MM.1S (cell line): Measurements from ENCODE around the gene BCAR3.

ENCODE experiments used
- DNase-seq: peaks from one replicate; pipeline ENCODE4 v3.0.0-alpha.2; 2015
- H2AFZ ChIP-seq: fragments of 300-600 bp; sonication (generic); 2 replicates; pipeline ENCODE4 v1.6.0; 2016; ENCODE audit warnings: antibody characterized with exemption, low read length
- H3F3A ChIP-seq: fragments of 300-600 bp; sonication (generic); 2 replicates; pipeline ENCODE4 v1.6.1; 2016; ENCODE audit warnings: mild to moderate bottlenecking, antibody characterized with exemption, low read length, moderate library complexity, mixed read lengths; ENCODE audit not compliant: insufficient read depth
- H3K27ac ChIP-seq: fragments of 300-600 bp; sonication (generic); 2 replicates; pipeline ENCODE4 v1.5.1; 2016; ENCODE audit warnings: mild to moderate bottlenecking, low read length
- H3K27me3 ChIP-seq: fragments of 300-600 bp; sonication (generic); replicated peaks from 2 replicates; pipeline ENCODE4 v1.6.0; 2016; ENCODE audit warnings: low read length; ENCODE audit not compliant: insufficient read depth
- H3K36me3 ChIP-seq: fragments of 300-600 bp; sonication (generic); replicated peaks from 2 replicates; pipeline ENCODE4 v1.6.1; 2016; ENCODE audit warnings: mild to moderate bottlenecking, low read length, mixed read lengths; ENCODE audit not compliant: insufficient read depth
- H3K4me1 ChIP-seq: fragments of 300-600 bp; sonication (generic); 2 replicates; pipeline ENCODE4 v1.6.1; 2016; ENCODE audit warnings: low read length, mixed read lengths
- H3K4me2 ChIP-seq: fragments of 300-600 bp; sonication (generic); 2 replicates; pipeline ENCODE4 v1.6.0; 2016; ENCODE audit warnings: low read depth, low read length
- H3K4me3 ChIP-seq: fragments of 300-600 bp; sonication (generic); 2 replicates; pipeline ENCODE4 v1.5.1; 2016; ENCODE audit warnings: low read length, mixed read lengths
- H3K79me2 ChIP-seq: fragments of 300-600 bp; sonication (generic); 2 replicates; pipeline ENCODE4 v1.6.1; 2016; ENCODE audit warnings: mixed run types, low read length, mixed read lengths
- H3K9ac ChIP-seq: fragments of 300-600 bp; sonication (generic); 2 replicates; pipeline ENCODE4 v1.6.1; 2016; ENCODE audit warnings: low read length, mixed read lengths
- H3K9me2 ChIP-seq: fragments of 300-600 bp; sonication (generic); replicated peaks from 2 replicates; pipeline ENCODE4 v1.6.1; 2016; ENCODE audit warnings: mild to moderate bottlenecking, low read length, mixed read lengths; ENCODE audit not compliant: insufficient read depth
- H3K9me3 ChIP-seq: fragments of 300-600 bp; sonication (generic); replicated peaks from 2 replicates; pipeline ENCODE4 v1.6.1; 2016; ENCODE audit warnings: mild to moderate bottlenecking, low read length, mixed read lengths; ENCODE audit not compliant: insufficient read depth
- H4K20me1 ChIP-seq: fragments of 300-600 bp; sonication (generic); 2 replicates; pipeline ENCODE4 v1.6.1; 2016; ENCODE audit warnings: mild to moderate bottlenecking, low read length, moderate library complexity, mixed read lengths; ENCODE audit not compliant: insufficient read depth
- EZH2 ChIP-seq: fragments of 300-600 bp; sonication (generic); optimal IDR thresholded peaks from 2 replicates; pipeline ENCODE3; 2017; ENCODE audit warnings: low read depth, mild to moderate bottlenecking, antibody characterized with exemption, low read length, mixed read lengths
- EZH2phosphoT487 ChIP-seq: fragments of 300-600 bp; sonication (generic); IDR thresholded peaks from 2 replicates; pipeline ENCODE4 v1.6.1; 2018; ENCODE audit warnings: antibody characterized with exemption, low read length
- TF ChIP-seq, protein P1 (sequence below): fragments of 300-600 bp; sonication (generic); IDR thresholded peaks from 2 replicates; pipeline ENCODE4 v1.5.1; 2016; ENCODE audit warnings: antibody characterized with exemption, low read length, mixed read lengths

BCAR3 gene

DNA sequence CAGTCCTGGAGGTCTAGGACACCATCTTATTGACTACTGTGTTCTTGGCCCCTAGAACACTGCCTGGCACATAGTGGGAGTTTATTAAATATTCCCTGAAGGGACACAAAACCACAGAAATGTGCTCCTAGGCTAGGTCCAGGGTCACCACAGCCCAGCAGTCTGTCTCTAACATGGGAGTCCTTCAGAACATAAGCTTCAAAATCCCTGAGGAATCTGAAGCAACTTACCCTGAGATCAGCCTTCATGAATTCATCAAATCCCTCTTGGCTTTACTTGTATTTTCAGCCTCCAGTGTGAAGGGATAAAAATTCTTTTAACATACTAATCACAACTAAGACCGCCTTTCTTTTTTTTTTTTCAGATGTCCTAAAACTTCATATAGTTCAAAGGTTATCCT, 32.7 kb upstream of the BCAR3 start:
- Histone ChIP-seq H3K79me2 (no peaks in the 10 kb centered on the region), H3K4me3 (no peak overlapping the region), H2AFZ (no peak overlapping the region), H3K27me3 (no peaks in the 10 kb centered on the region), H4K20me1 (no peaks in the 10 kb centered on the region), H3K9me3 (no peaks in the 10 kb centered on the region), H3F3A (no peaks in the 10 kb centered on the region), H3K4me1 (no peaks in the 10 kb centered on the region), H3K9me2 (no peaks in the 10 kb centered on the region), H3K27ac (no peak overlapping the region), H3K36me3 (no peaks in the 10 kb centered on the region), H3K9ac (no peak overlapping the region), H3K4me2 (no peak overlapping the region)
- DNase-seq, result no peak
- TF ChIP-seq EZH2 (no peak), EZH2phosphoT487 (no peak)
- TF ChIP-seq, protein P1, sequence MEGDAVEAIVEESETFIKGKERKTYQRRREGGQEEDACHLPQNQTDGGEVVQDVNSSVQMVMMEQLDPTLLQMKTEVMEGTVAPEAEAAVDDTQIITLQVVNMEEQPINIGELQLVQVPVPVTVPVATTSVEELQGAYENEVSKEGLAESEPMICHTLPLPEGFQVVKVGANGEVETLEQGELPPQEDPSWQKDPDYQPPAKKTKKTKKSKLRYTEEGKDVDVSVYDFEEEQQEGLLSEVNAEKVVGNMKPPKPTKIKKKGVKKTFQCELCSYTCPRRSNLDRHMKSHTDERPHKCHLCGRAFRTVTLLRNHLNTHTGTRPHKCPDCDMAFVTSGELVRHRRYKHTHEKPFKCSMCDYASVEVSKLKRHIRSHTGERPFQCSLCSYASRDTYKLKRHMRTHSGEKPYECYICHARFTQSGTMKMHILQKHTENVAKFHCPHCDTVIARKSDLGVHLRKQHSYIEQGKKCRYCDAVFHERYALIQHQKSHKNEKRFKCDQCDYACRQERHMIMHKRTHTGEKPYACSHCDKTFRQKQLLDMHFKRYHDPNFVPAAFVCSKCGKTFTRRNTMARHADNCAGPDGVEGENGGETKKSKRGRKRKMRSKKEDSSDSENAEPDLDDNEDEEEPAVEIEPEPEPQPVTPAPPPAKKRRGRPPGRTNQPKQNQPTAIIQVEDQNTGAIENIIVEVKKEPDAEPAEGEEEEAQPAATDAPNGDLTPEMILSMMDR, result no peak

DNA sequence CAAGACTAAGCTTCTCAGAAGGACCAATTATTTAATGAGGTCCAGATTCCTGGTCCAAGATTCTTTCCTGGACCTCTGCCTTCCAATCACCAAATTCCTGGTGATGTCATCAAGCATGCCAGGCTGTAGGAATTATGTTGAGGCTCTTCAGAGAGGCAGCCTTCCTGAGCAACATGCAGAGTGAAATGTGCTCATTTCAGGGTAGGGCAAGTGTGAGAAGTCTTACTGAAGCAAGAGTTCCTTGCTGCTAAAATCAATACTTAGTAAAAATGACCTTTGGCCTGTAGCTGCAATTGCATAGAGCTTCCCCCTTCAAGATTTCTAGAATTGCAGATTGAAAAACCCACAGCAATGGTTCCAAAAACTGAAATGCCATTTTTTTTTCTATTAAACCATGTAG, 31.7 kb upstream of the BCAR3 start:
- H2AFZ ChIP-seq, result no peak overlapping the region
- H3K79me2 ChIP-seq, result no peaks in the 10 kb centered on the region
- TF ChIP-seq EZH2 (no peak), EZH2phosphoT487 (no peak)
- TF ChIP-seq, protein P1, result no peak
- no peaks in the 10 kb centered on the region for H3K27me3 ChIP-seq
- H3K9ac ChIP-seq, result no peak overlapping the region
- no peaks in the 10 kb centered on the region for H3F3A ChIP-seq
- no peak overlapping the region for H3K27ac ChIP-seq
- H3K4me3 ChIP-seq, result no peak overlapping the region
- DNase-seq, result no peak
- no peaks in the 10 kb centered on the region for H4K20me1 ChIP-seq
- H3K4me2 ChIP-seq, result no peak overlapping the region
- no peaks in the 10 kb centered on the region for H3K9me2 ChIP-seq
- no peaks in the 10 kb centered on the region for H3K36me3 ChIP-seq
- H3K4me1 ChIP-seq, result 0 out of 2 replicates have a peak, but pooled peaks cover 4% of the 10 kb centered on the region
- H3K9me3 ChIP-seq, result no peaks in the 10 kb centered on the region

DNA sequence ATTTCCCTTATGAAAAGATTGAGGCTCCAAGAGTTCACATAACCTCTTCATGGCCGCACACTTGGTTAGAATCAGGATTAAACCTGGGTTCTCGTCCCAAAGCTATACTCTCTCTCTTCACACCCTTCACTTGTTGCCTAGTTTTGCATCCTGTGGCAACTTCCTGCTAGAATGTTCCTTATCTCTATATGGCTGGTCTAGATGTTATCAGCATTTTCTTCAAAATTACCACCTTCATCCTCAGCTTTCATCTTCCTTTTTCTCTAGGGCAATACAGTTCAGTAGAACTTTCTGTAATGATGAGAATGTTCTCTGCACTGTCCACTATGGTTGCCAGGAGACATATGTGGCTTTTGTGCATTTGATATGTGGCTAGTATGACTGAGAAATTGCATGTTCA, 31.1 kb upstream of the BCAR3 start:
- H3K4me3 ChIP-seq, result no peak overlapping the region
- H3K27ac ChIP-seq, result no peak overlapping the region
- DNase-seq, result no peak
- no peak overlapping the region for H3K4me2 ChIP-seq
- H3K79me2 ChIP-seq, result no peaks in the 10 kb centered on the region
- no peak overlapping the region for H3K9ac ChIP-seq
- no peaks in the 10 kb centered on the region for H3K27me3 ChIP-seq
- H4K20me1 ChIP-seq, result no peaks in the 10 kb centered on the region
- H3K4me1 ChIP-seq, result 0 out of 2 replicates have a peak, but pooled peaks cover 8% of the 10 kb centered on the region
- TF ChIP-seq EZH2phosphoT487 (no peak), EZH2 (no peak)
- TF ChIP-seq, protein P1, result no peak
- H3K9me2 ChIP-seq, result no peaks in the 10 kb centered on the region
- no peak overlapping the region for H2AFZ ChIP-seq
- H3K9me3 ChIP-seq, result no peaks in the 10 kb centered on the region
- no peaks in the 10 kb centered on the region for H3F3A ChIP-seq
- H3K36me3 ChIP-seq, result no peaks in the 10 kb centered on the region
